K562 (cell line): Measurements from ENCODE around the gene PHPT1. TPM values are rescaled to one million over a fixed set of nuclear protein-coding genes. Genes with fewer than 3 reads are reported as not detected.

Experiments used
- ATAC-seq: fragments of 200-7000 bp; cut with Tn5 transposase; 3 replicates; pipeline ENCODE4 v1.9.1; 2020; ENCODE audit warnings: moderate library complexity
- BruUV-seq: library from RNA; stranded (reverse); fragments of 400-500 nt; replicated peaks from 2 replicates; lab custom pipeline; 2021; lab: Mats Ljungman, UMichigan
- CTCF ChIA-PET: fragments of 300-600 bp; formaldehyde crosslinking; extraction: SDS; loops from one replicate; lab custom pipeline; 2021; ENCODE audit warnings: low intra/inter-chr PET ratio; lab: Yijun Ruan, JAX
- POLR2A ChIA-PET: fragments of 300-600, 350-650 bp; sonication (Branson Sonifier 250); formaldehyde crosslinking; extraction: SDS; loops from one replicate; lab custom pipeline; 2021; ENCODE audit warnings: antibody characterized with exemption, inconsistent platforms; lab: Yijun Ruan, JAX
- DNase-seq, 4 experiments: peaks; one replicate each; pipeline versions ENCODE4 v3.0.0 to v3.0.0-alpha.2; 2011 to 2018; ENCODE audit warnings: low spot score in 3 of 4, mixed read lengths in 3 of 4; ENCODE audit errors: extremely low read depth in 1 of 4
- FAIRE-seq: peaks from 2 replicates; lab custom pipeline; 2011; peaks lifted over from hg19 to GRCh38; lab: Jason Lieb, UNC
- H2AFZ ChIP-seq: 2 replicates; pipeline ENCODE4 v1.6.0; 2011; ENCODE audit warnings: low read depth, low read length, control low read depth, inconsistent platforms
- H3K27ac ChIP-seq: fragments of 200-600 bp; 3 replicates; pipeline ENCODE4 v1.8.0; 2011; ENCODE audit warnings: low read depth, mild to moderate bottlenecking, control low read depth, inconsistent platforms, low read length, moderate library complexity, mixed read lengths; ENCODE audit errors: extremely low read depth
- H3K27me3 ChIP-seq, 2 experiments: fragments of 300-600 bp in 1 of 2; 2 replicates in 1 of 2; 3 replicates in 1 of 2; pipeline versions ENCODE4 v1.6.0 to v1.8.0; 2011; ENCODE audit warnings: inconsistent platforms in 2 of 2, low read length in 2 of 2, mild to moderate bottlenecking in 1 of 2, mixed read lengths in 1 of 2, moderate library complexity in 1 of 2; ENCODE audit not compliant: control insufficient read depth in 2 of 2, insufficient read depth in 2 of 2
- H3K36me3 ChIP-seq: fragments of 300-600 bp; 3 replicates; pipeline ENCODE4 v1.8.0; 2011; ENCODE audit warnings: mild to moderate bottlenecking, low read length, inconsistent platforms; ENCODE audit not compliant: control insufficient read depth, insufficient read depth
- H3K4me1 ChIP-seq, 2 experiments: fragments of 200-600 bp in 1 of 2; replicated peaks in 1 of 2; 2 replicates in 1 of 2; 3 replicates in 1 of 2; pipeline versions ENCODE4 v1.5.1 to v1.8.0; 2011; ENCODE audit warnings: inconsistent platforms in 2 of 2, low read length in 2 of 2, mild to moderate bottlenecking in 1 of 2, mixed read lengths in 1 of 2, moderate library complexity in 1 of 2; ENCODE audit not compliant: control insufficient read depth in 2 of 2, insufficient read depth in 2 of 2
- H3K4me2 ChIP-seq: 2 replicates; pipeline ENCODE4 v1.6.1; 2011; ENCODE audit warnings: low read length, control low read depth, inconsistent platforms, mixed read lengths; ENCODE audit not compliant: insufficient read depth
- H3K4me3 ChIP-seq: fragments of 200-600 bp; sonication (generic), shearing (Covaris generic); 2 replicates; pipeline ENCODE4 v1.5.1; 2016; ENCODE audit warnings: control low read depth, inconsistent platforms
- H3K79me2 ChIP-seq: fragments of 200-600 bp; 3 replicates; pipeline ENCODE4 v1.8.0; 2011; ENCODE audit warnings: low read length, inconsistent platforms; ENCODE audit not compliant: control insufficient read depth, insufficient read depth
- H3K9ac ChIP-seq, 2 experiments: 2 replicates each; pipeline versions ENCODE4 v1.6.0 to v1.6.1; 2011; ENCODE audit warnings: low read depth in 2 of 2, low read length in 2 of 2, control low read depth in 1 of 2, inconsistent platforms in 1 of 2, mild to moderate bottlenecking in 1 of 2, mixed read lengths in 1 of 2; ENCODE audit not compliant: insufficient read depth in 1 of 2
- H3K9me1 ChIP-seq: one replicate; pipeline ENCODE4 v1.6.0; 2011; ENCODE audit warnings: inconsistent platforms, mild to moderate bottlenecking, low read length, moderate library complexity; ENCODE audit not compliant: control insufficient read depth, insufficient read depth
- H3K9me3 ChIP-seq: replicated peaks from 2 replicates; pipeline ENCODE4 v1.5.1; 2011; ENCODE audit warnings: low read depth, low read length, inconsistent platforms; ENCODE audit not compliant: control insufficient read depth, insufficient read depth
- H4K20me1 ChIP-seq: replicated peaks from 2 replicates; pipeline ENCODE4 v1.6.1; 2011; ENCODE audit warnings: low read length, inconsistent platforms, mixed read lengths; ENCODE audit not compliant: control insufficient read depth, insufficient read depth
- ELF4 ChIP-seq: fragments of 450-650 bp; formaldehyde crosslinking; IDR thresholded peaks from 2 replicates; pipeline ENCODE4 v1.4.0; 2022; ENCODE audit warnings: missing genetic modification characterization
- MCM3 ChIP-seq: fragments of 450-650 bp; IDR thresholded peaks from 2 replicates; pipeline ENCODE4 v1.6.1; 2016
- MYC ChIP-seq, 2 experiments: fragments of 250-450 bp in 1 of 2; sonication (Bioruptor Pico) in 1 of 2; IDR thresholded peaks; 2 replicates each; pipeline versions ENCODE4 v1.5.1 to v1.6.1; 2012 to 2021; ENCODE audit warnings: low read depth in 2 of 2, borderline replicate concordance in 1 of 2, improper control_type of control experiment in 1 of 2, low read length in 1 of 2, mild to moderate bottlenecking in 1 of 2, moderate library complexity in 1 of 2
- POLR3A ChIP-seq: IDR thresholded peaks from 2 replicates; pipeline ENCODE4 v1.6.1; 2011; ENCODE audit warnings: borderline replicate concordance, mild to moderate bottlenecking, moderate library complexity; ENCODE audit not compliant: insufficient read length, insufficient read depth; ENCODE audit errors: extremely low read depth
- WGBS: fragments of 100-300 bp; shearing (Covaris generic); methylation state at CpG from one replicate; pipeline ENCODE4 v1.1.6; 2016; ENCODE audit warnings: low coverage, mixed read lengths; ENCODE audit not compliant: insufficient coverage; ENCODE audit errors: missing lambda C conversion rate; 5-methylcytosine and 5-hydroxymethylcytosine counted together
- in situ Hi-C: fragments of 300-500 bp; cut with MboI; formaldehyde crosslinking; loops from 4 replicates; pipeline ENCODE4 v1.15.0; 2018; ENCODE audit warnings: inconsistent platforms, mixed read lengths
- intact Hi-C: fragments of 100-400 bp; cut with micrococcal nuclease; formaldehyde crosslinking; loops from 2 replicates; pipeline ENCODE4 v1.14.2; 2022
- polyA plus RNA-seq, 8 experiments: library from polyadenylated mRNA; depleted of rRNA in 4 of 8; stranded (reverse) in 5 of 8; unstranded in 3 of 8; fragments of >200 nt; fragmentation: Nextera tagmentation in 2 of 8; fragmentation: Illumina TruSeq in 1 of 8; extraction: Ambion mirVana in 2 of 8; extraction: Trizol in 1 of 8; gene quantifications; 2 replicates each; pipeline versions ENCODE4 v1.2.1 to v1.2.3, GENCODE V29; 2011 to 2014; ENCODE audit warnings: inconsistent platforms in 1 of 8, missing spikeins in 1 of 8
- total RNA-seq, 7 experiments: library from RNA; depleted of rRNA in 6 of 7; stranded (reverse); fragments of >200 nt in 6 of 7; fragmentation: Illumina TruSeq in 2 of 7; extraction: Trizol in 2 of 7; gene quantifications; 2 replicates each; pipeline versions ENCODE4 v1.2.1 to v1.2.3, GENCODE V29; 2011 to 2021; ENCODE audit warnings: low replicate concordance in 1 of 7
- TF ChIP-seq, protein P1 (sequence below), 2 experiments: fragments of 200-800 bp in 1 of 2; sonication (Bioruptor generic) in 1 of 2; sonication (generic) in 1 of 2; formaldehyde crosslinking in 1 of 2; IDR thresholded peaks in 1 of 2; conservative IDR thresholded peaks in 1 of 2; 2 replicates each; pipeline versions ENCODE4 v1.5.0 to v1.6.1; 2016 to 2020; ENCODE audit warnings: missing compliant biosample characterization in 1 of 2, missing genetic modification characterization in 1 of 2, missing genetic modification reagents in 1 of 2

PHPT1 gene
- total and polyA plus RNA-seq, 9 of the 15 experiments (the other 6 are each of a cell fraction or from before 2014, with no cell fraction given) = 20.9 to 166 (median 129) TPM

DNA sequence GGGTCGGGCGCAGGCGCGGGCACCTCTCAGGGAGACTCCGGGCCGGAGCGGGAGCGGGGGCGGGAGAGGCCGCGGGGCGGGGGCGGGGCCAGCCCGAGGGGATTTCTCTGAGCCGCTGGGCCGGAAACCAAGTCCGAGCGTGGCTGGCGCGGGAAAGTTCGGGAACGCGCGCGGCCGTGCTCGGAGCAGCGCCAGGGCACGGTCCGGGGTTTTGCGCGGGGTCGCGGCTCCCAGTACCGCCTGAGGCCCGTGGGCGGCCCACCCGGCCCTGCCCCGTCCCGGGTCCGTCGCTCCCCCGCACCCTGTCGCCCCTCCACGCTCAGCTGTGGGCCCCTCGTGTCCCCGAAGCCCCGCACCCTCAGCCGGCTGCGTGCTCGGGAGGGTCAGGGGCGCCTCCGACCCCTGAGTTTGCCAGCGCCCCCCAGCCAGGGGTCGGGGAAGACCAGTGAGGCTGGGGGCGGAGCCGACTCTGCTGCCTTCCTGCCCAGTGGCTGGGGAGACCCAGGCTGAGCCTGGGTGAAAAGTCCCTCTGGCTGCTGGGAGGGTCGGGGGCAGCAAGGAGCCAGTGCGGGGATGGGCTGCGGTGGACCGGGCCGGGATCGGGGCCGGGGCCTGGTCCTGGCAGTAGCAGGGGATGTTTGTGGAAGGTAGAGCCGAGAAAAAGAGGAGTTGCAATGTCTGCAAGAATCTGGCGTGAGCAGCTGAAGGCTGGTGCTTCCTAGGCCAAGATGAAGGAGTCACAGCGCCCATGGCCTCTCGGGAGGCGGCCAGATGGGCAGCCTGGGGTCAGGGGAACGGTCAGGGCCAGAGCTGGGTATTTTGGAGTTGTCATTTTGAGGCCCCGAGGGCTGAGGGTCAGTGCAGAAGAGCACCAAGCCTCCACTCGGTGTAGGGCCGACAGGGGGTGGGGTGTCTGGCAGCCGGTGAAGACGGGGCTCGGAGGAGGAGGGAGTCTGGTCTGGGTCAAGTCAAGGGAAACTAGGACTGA, 37.7 kb downstream of the PHPT1 start (continued):
- TF ChIP-seq MYC (IDR thresholded peaks at IDR 0.05; ENCODE audit: low read depth, low read length) = no peak
- TF ChIP-seq MYC (CRISPR knock-in tag; IDR thresholded peaks at IDR 0.05; ENCODE audit: borderline replicate concordance, low read depth) = no peak
- TF ChIP-seq MCM3 = no peak

DNA sequence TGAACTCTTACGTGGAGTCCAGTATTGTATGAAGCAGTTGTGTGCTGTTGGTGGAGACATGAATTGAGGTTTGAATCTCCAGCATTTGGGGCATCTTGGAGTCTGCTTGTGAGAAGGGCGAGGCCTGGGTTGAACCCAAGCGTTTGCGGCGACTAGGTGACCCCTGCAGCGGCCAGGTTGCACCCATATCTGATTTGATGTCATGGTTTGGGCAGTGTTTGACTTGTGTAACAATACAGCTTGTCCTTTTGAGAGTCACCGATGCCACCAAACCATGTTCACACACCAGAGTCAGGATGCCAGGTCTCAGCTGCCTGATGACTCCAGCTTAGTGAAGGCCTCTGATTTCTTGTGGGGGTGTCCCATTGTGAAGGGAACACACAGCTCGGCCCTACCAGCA, 39.2 kb downstream of the PHPT1 start:
- no peaks in the 10 kb centered on the region for H3K27me3 ChIP-seq
- no peak for ATAC-seq
- no TSS peak for BruUV-seq
- peaks cover 13 to 48% of the 10 kb centered on the region in 2 experiments; a peak in 4 of 5 replicates for H3K4me1 ChIP-seq
- 0 out of 3 replicates have a peak overlapping the region, but pooled peaks have one; percentile 8 for H3K27ac ChIP-seq
- WGBS = 58% methylated on average over 8 of the region's 8 CpGs
- peaks cover 50% of the 10 kb centered on the region; the same call in 2 of the 3 replicates for H3K36me3 ChIP-seq
- ChIA-PET POLR2A (interaction anchor here (0.7 to 1.3 kb wide), 3 partner anchors 10 to 26 kb away, joined by 3 to 5 read pairs (median 3); no protein-coding TSS in a partner anchor), CTCF (no interaction called here)
- peak overlapping the region in 1 of 2 experiments; percentile 59; a peak in 1 of 4 replicates for H3K9ac ChIP-seq
- TF ChIP-seq POLR3A (no peak), ELF4 (no peak)
- TF ChIP-seq, protein P1, sequence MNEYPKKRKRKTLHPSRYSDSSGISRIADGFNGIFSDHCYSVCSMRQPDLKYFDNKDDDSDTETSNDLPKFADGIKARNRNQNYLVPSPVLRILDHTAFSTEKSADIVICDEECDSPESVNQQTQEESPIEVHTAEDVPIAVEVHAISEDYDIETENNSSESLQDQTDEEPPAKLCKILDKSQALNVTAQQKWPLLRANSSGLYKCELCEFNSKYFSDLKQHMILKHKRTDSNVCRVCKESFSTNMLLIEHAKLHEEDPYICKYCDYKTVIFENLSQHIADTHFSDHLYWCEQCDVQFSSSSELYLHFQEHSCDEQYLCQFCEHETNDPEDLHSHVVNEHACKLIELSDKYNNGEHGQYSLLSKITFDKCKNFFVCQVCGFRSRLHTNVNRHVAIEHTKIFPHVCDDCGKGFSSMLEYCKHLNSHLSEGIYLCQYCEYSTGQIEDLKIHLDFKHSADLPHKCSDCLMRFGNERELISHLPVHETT (CRISPR knock-in tag; conservative IDR thresholded peaks at IDR 0.05 in 1 of 2, IDR thresholded peaks at IDR 0.05 in 1 of 2) = no peak
- in situ Hi-C loops (no loop called here), intact Hi-C loops (no loop called here)
- peaks cover 84% of the 10 kb centered on the region for H3K79me2 ChIP-seq
- DNase-seq = no peak
- 0 out of 2 replicates have a peak, but pooled peaks cover 14% of the 10 kb centered on the region for H4K20me1 ChIP-seq
- no peak for FAIRE-seq
- H3K9me3 ChIP-seq = no peaks in the 10 kb centered on the region; the same call in 1 of the 2 replicates
- peaks cover 2% of the 10 kb centered on the region for H3K9me1 ChIP-seq
- no peak overlapping the region for H2AFZ ChIP-seq
- no peak overlapping the region for H3K4me2 ChIP-seq
- H3K4me3 ChIP-seq = no peak overlapping the region
